HEK293 (cell line): ENCODE data around the gene AZIN2.

Experiments
- GLI2 ChIP-seq: fragments of 450-650 bp; formaldehyde crosslinking; IDR thresholded peaks from 2 replicates; pipeline ENCODE4; 2017; ENCODE audit warnings: missing biosample characterization, missing genetic modification characterization, low read depth, borderline replicate concordance
- MEIS1 ChIP-seq: sonication (generic); formaldehyde crosslinking; IDR thresholded peaks from 2 replicates; pipeline ENCODE4 v1.8.1; 2022; ENCODE audit warnings: missing genetic modification reagents, mild to moderate bottlenecking, borderline replicate concordance
- SALL2 ChIP-seq: fragments of 450-650 bp; formaldehyde crosslinking; IDR thresholded peaks from 2 replicates; pipeline ENCODE4 v1.5.0; 2017; ENCODE audit warnings: missing biosample characterization, mild to moderate bottlenecking, missing genetic modification characterization, borderline replicate concordance
- SP3 ChIP-seq: fragments of 450-650 bp; formaldehyde crosslinking; IDR thresholded peaks from 2 replicates; pipeline ENCODE4 v1.5.1; 2016; ENCODE audit warnings: missing biosample characterization, missing genetic modification characterization
- TRIM28 ChIP-seq: IDR thresholded peaks from 2 replicates; pipeline ENCODE4 v1.6.1; 2011; ENCODE audit warnings: low read length, control low read depth, borderline replicate concordance
- ZBTB7A ChIP-seq: fragments of 450-650 bp; formaldehyde crosslinking; IDR thresholded peaks from 2 replicates; pipeline ENCODE4 v1.5.1; 2016; ENCODE audit warnings: low read depth, missing biosample characterization, missing genetic modification characterization
- ZBTB8A ChIP-seq: fragments of 450-650 bp; formaldehyde crosslinking; IDR thresholded peaks from 2 replicates; pipeline ENCODE4 v1.5.1; 2016; ENCODE audit warnings: missing biosample characterization, missing genetic modification characterization
- ZNF121 ChIP-seq: fragments of 450-650 bp; formaldehyde crosslinking; IDR thresholded peaks from 2 replicates; pipeline ENCODE4 v1.5.1; 2016; ENCODE audit warnings: missing biosample characterization, missing genetic modification characterization
- ZNF146 ChIP-seq: fragments of 450-650 bp; formaldehyde crosslinking; IDR thresholded peaks from 2 replicates; pipeline ENCODE4 v1.5.1; 2016; ENCODE audit warnings: missing biosample characterization, missing genetic modification characterization
- ZNF155 ChIP-seq: fragments of 450-650 bp; formaldehyde crosslinking; IDR thresholded peaks from 2 replicates; pipeline ENCODE4 v1.5.1; 2016; ENCODE audit warnings: missing biosample characterization, missing genetic modification characterization
- ZNF169 ChIP-seq: fragments of 450-650 bp; formaldehyde crosslinking; IDR thresholded peaks from 2 replicates; pipeline ENCODE4 v1.5.1; 2016; ENCODE audit warnings: missing biosample characterization, missing genetic modification characterization
- ZNF174 ChIP-seq: fragments of 450-650 bp; formaldehyde crosslinking; IDR thresholded peaks from 2 replicates; pipeline ENCODE4 v1.5.0; 2017; ENCODE audit warnings: missing biosample characterization, mild to moderate bottlenecking, missing genetic modification characterization
- ZNF175 ChIP-seq: fragments of 450-650 bp; formaldehyde crosslinking; IDR thresholded peaks from 2 replicates; pipeline ENCODE4 v1.5.1; 2016; ENCODE audit warnings: missing biosample characterization, missing genetic modification characterization
- ZNF2 ChIP-seq: fragments of 450-650 bp; formaldehyde crosslinking; IDR thresholded peaks from 2 replicates; pipeline ENCODE4 v1.5.1; 2016; ENCODE audit warnings: missing biosample characterization, missing genetic modification characterization
- ZNF221 ChIP-seq: fragments of 450-650 bp; formaldehyde crosslinking; IDR thresholded peaks from 2 replicates; pipeline ENCODE4 v1.5.1; 2017; ENCODE audit warnings: missing biosample characterization, missing genetic modification characterization, borderline replicate concordance
- ZNF248 ChIP-seq: fragments of 450-650 bp; formaldehyde crosslinking; IDR thresholded peaks from 2 replicates; pipeline ENCODE4 v1.5.1; 2017; ENCODE audit warnings: missing biosample characterization, missing genetic modification characterization
- ZNF292 ChIP-seq: fragments of 450-650 bp; formaldehyde crosslinking; IDR thresholded peaks from 2 replicates; pipeline ENCODE4 v1.5.1; 2016; ENCODE audit warnings: low read depth, missing biosample characterization, missing genetic modification characterization, borderline replicate concordance
- ZNF311 ChIP-seq: fragments of 450-650 bp; formaldehyde crosslinking; IDR thresholded peaks from 2 replicates; pipeline ENCODE4 v1.5.1; 2017; ENCODE audit warnings: missing biosample characterization, missing genetic modification characterization, borderline replicate concordance
- ZNF548 ChIP-seq: fragments of 450-650 bp; formaldehyde crosslinking; IDR thresholded peaks from 2 replicates; pipeline ENCODE4 v1.5.1; 2016; ENCODE audit warnings: missing biosample characterization, missing genetic modification characterization
- ZNF555 ChIP-seq: fragments of 450-650 bp; formaldehyde crosslinking; conservative IDR thresholded peaks from 2 replicates; pipeline ENCODE4 v1.5.1; 2017; ENCODE audit warnings: missing biosample characterization, mild to moderate bottlenecking, missing genetic modification characterization, inconsistent platforms
- ZNF561 ChIP-seq: fragments of 450-650 bp; IDR thresholded peaks from 2 replicates; pipeline ENCODE4 v1.5.1; 2018; ENCODE audit warnings: missing biosample characterization, missing genetic modification characterization, borderline replicate concordance
- ZNF596 ChIP-seq: fragments of 450-650 bp; IDR thresholded peaks from 2 replicates; pipeline ENCODE4 v1.5.0; 2018; ENCODE audit warnings: missing biosample characterization, mild to moderate bottlenecking, missing genetic modification characterization, moderate library complexity
- ZNF621 ChIP-seq: fragments of 450-650 bp; formaldehyde crosslinking; IDR thresholded peaks from 2 replicates; pipeline ENCODE4 v1.5.1; 2017; ENCODE audit warnings: missing biosample characterization, missing genetic modification characterization
- ZNF707 ChIP-seq: fragments of 450-650 bp; formaldehyde crosslinking; IDR thresholded peaks from 2 replicates; pipeline ENCODE4 v1.5.1; 2016; ENCODE audit warnings: missing biosample characterization, missing genetic modification characterization
- ZNF777 ChIP-seq: fragments of 450-650 bp; formaldehyde crosslinking; IDR thresholded peaks from 2 replicates; pipeline ENCODE4 v1.5.1; 2017; ENCODE audit warnings: missing biosample characterization, missing genetic modification characterization, borderline replicate concordance
- ZNF792 ChIP-seq: fragments of 450-650 bp; formaldehyde crosslinking; IDR thresholded peaks from 2 replicates; pipeline ENCODE4 v1.5.1; 2016; ENCODE audit warnings: missing biosample characterization, missing genetic modification characterization
- ZNF837 ChIP-seq: fragments of 450-650 bp; formaldehyde crosslinking; IDR thresholded peaks from 2 replicates; pipeline ENCODE4 v1.5.1; 2016; ENCODE audit warnings: missing biosample characterization, missing genetic modification characterization
- ZSCAN30 ChIP-seq: fragments of 450-650 bp; IDR thresholded peaks from 2 replicates; pipeline ENCODE4 v1.5.1; 2018; ENCODE audit warnings: missing biosample characterization, mild to moderate bottlenecking, missing genetic modification characterization, moderate library complexity
- ZXDB ChIP-seq: fragments of 450-650 bp; formaldehyde crosslinking; IDR thresholded peaks from 2 replicates; pipeline ENCODE4 v1.5.1; 2016; ENCODE audit warnings: missing biosample characterization, missing genetic modification characterization
- TF ChIP-seq, protein P1 (sequence below): fragments of 450-650 bp; formaldehyde crosslinking; optimal IDR thresholded peaks from 2 replicates; pipeline ENCODE3; 2016; ENCODE audit warnings: missing biosample characterization, mild to moderate bottlenecking, missing genetic modification characterization
- TF ChIP-seq, protein P2 (sequence below): fragments of 450-650 bp; formaldehyde crosslinking; conservative IDR thresholded peaks from 2 replicates; pipeline ENCODE4 v1.5.1; 2016; ENCODE audit warnings: low read depth, missing biosample characterization, missing genetic modification characterization
- TF ChIP-seq, protein P3 (sequence below): fragments of 450-650 bp; IDR thresholded peaks from 2 replicates; pipeline ENCODE4 v1.5.1; 2018; ENCODE audit warnings: missing biosample characterization, missing genetic modification characterization
- TF ChIP-seq, protein P4 (sequence below): fragments of 450-650 bp; formaldehyde crosslinking; IDR thresholded peaks from 2 replicates; pipeline ENCODE4 v1.5.1; 2017; ENCODE audit warnings: missing biosample characterization, missing genetic modification characterization

The AZIN2 gene

DNA sequence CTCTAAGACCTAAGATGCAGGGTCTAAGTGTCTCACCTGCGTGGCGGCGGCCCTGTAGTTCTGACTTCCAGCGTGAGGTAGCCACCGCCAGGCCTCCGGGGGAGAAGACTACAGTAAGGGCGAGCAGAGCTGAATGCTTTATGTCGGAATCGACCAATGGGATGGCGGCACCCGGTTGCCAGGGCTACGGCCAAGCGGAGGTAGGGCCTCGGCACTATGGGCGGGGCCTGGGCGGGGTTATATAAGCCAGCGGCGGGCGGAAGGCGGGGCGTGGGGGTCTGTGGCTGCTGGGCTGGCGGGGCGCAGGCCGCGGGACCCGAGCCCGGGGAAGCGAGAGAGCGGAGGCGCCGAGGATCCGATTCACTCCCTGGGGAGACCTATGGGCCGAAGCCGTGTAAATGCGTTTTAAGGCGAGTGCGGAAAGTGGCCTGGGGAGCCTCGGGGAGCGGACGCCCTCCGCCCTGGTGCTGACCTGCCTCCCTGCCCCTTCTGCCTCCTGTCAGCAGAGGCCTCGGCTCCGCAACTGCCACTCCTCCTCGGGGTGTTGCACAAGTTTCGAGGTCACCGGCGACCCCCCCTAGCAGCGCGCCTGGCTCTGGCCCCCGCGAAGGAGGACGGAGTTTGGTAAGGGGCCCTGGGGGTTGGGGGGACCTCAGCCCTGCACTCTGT lies at the start of gene AZIN2 (continued):
- TF ChIP-seq, protein P1, sequence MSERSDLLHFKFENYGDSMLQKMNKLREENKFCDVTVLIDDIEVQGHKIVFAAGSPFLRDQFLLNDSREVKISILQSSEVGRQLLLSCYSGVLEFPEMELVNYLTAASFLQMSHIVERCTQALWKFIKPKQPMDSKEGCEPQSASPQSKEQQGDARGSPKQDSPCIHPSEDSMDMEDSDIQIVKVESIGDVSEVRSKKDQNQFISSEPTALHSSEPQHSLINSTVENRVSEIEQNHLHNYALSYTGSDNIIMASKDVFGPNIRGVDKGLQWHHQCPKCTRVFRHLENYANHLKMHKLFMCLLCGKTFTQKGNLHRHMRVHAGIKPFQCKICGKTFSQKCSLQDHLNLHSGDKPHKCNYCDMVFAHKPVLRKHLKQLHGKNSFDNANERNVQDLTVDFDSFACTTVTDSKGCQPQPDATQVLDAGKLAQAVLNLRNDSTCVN (tag by site-specific recombination): peak; percentile 23
- TF ChIP-seq ZNF169: no peak
- no peak for TF ChIP-seq ZNF311 (tag by site-specific recombination)
- TF ChIP-seq ZNF2 (tag by site-specific recombination): peak; percentile 24; the same call in 1 of the 2 replicates
- no peak for TF ChIP-seq ZNF175 (tag by site-specific recombination)
- TF ChIP-seq, protein P2, sequence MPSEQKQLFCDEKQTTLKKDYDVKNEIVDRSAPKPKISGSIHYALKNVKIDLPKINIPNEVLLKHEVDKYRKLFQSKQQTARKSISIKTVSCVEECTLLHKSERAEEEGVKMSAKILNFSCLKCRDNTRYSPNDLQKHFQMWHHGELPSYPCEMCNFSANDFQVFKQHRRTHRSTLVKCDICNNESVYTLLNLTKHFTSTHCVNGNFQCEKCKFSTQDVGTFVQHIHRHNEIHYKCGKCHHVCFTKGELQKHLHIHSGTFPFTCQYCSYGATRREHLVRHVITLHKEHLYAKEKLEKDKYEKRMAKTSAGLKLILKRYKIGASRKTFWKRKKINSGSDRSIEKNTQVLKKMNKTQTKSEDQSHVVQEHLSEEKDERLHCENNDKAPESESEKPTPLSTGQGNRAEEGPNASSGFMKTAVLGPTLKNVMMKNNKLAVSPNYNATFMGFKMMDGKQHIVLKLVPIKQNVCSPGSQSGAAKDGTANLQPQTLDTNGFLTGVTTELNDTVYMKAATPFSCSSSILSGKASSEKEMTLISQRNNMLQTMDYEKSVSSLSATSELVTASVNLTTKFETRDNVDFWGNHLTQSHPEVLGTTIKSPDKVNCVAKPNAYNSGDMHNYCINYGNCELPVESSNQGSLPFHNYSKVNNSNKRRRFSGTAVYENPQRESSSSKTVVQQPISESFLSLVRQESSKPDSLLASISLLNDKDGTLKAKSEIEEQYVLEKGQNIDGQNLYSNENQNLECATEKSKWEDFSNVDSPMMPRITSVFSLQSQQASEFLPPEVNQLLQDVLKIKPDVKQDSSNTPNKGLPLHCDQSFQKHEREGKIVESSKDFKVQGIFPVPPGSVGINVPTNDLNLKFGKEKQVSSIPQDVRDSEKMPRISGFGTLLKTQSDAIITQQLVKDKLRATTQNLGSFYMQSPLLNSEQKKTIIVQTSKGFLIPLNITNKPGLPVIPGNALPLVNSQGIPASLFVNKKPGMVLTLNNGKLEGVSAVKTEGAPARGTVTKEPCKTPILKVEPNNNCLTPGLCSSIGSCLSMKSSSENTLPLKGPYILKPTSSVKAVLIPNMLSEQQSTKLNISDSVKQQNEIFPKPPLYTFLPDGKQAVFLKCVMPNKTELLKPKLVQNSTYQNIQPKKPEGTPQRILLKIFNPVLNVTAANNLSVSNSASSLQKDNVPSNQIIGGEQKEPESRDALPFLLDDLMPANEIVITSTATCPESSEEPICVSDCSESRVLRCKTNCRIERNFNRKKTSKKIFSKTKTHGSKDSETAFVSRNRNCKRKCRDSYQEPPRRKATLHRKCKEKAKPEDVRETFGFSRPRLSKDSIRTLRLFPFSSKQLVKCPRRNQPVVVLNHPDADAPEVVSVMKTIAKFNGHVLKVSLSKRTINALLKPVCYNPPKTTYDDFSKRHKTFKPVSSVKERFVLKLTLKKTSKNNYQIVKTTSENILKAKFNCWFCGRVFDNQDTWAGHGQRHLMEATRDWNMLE: no peak
- no peak for TF ChIP-seq SALL2 (tag by site-specific recombination)
- TF ChIP-seq ZNF837: no peak
- no peak for TF ChIP-seq ZNF561
- TF ChIP-seq ZNF621 (tag by site-specific recombination): no peak
- no peak for TF ChIP-seq ZNF146 (tag by site-specific recombination)
- no peak for TF ChIP-seq ZNF548 (tag by site-specific recombination)
- TF ChIP-seq TRIM28: no peak
- TF ChIP-seq, protein P3, sequence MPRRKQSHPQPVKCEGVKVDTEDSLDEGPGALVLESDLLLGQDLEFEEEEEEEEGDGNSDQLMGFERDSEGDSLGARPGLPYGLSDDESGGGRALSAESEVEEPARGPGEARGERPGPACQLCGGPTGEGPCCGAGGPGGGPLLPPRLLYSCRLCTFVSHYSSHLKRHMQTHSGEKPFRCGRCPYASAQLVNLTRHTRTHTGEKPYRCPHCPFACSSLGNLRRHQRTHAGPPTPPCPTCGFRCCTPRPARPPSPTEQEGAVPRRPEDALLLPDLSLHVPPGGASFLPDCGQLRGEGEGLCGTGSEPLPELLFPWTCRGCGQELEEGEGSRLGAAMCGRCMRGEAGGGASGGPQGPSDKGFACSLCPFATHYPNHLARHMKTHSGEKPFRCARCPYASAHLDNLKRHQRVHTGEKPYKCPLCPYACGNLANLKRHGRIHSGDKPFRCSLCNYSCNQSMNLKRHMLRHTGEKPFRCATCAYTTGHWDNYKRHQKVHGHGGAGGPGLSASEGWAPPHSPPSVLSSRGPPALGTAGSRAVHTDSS (tag by site-specific recombination): no peak
- TF ChIP-seq ZNF174 (tag by site-specific recombination): no peak
- TF ChIP-seq MEIS1 (CRISPR knock-in tag): no peak
- TF ChIP-seq ZNF292 (tag by site-specific recombination): no peak
- TF ChIP-seq, protein P4, sequence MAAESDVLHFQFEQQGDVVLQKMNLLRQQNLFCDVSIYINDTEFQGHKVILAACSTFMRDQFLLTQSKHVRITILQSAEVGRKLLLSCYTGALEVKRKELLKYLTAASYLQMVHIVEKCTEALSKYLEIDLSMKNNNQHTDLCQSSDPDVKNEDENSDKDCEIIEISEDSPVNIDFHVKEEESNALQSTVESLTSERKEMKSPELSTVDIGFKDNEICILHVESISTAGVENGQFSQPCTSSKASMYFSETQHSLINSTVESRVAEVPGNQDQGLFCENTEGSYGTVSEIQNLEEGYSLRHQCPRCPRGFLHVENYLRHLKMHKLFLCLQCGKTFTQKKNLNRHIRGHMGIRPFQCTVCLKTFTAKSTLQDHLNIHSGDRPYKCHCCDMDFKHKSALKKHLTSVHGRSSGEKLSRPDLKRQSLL (tag by site-specific recombination): no peak
- TF ChIP-seq ZNF596: no peak
- TF ChIP-seq ZNF777 (tag by site-specific recombination): no peak
- no peak for TF ChIP-seq ZNF221 (tag by site-specific recombination)
- no peak for TF ChIP-seq ZBTB7A (tag by site-specific recombination)
- no peak for TF ChIP-seq ZNF555 (tag by site-specific recombination)
- peak; percentile 69 for TF ChIP-seq ZBTB8A
- peak; percentile 80 for TF ChIP-seq SP3 (tag by site-specific recombination)
- 0 out of 2 replicates have a peak, but pooled peaks have one; percentile 21 for TF ChIP-seq ZXDB (tag by site-specific recombination)
- no peak for TF ChIP-seq ZNF707 (tag by site-specific recombination)
- TF ChIP-seq ZNF792 (tag by site-specific recombination): no peak
- TF ChIP-seq ZSCAN30 (tag by site-specific recombination): peak; percentile 77
- no peak for TF ChIP-seq GLI2
- TF ChIP-seq ZNF121 (tag by site-specific recombination): no peak
- no peak for TF ChIP-seq ZNF155 (tag by site-specific recombination)
- no peak for TF ChIP-seq ZNF248 (tag by site-specific recombination)
